SIG-M5 (cell line): ENCODE measurements around the gene CHAC1.

Experiments used
- DNase-seq: peaks from one replicate; lab custom pipeline; 2025; lab: John Stamatoyannopoulos, UW

Gene CHAC1

GRCh38 chr15:40985541-40986330 is 32.5 kb downstream of the CHAC1 start:
- DNase-seq = no peak

- DNase-seq = no peak
Observed at GRCh38 chr15:40986820-40987219, 33.5 kb downstream of the CHAC1 start.

- no peak for DNase-seq
Observed at GRCh38 chr15:40988156-40988555, 34.9 kb downstream of the CHAC1 start.

GRCh38 chr15:40990080-40990479 is 36.8 kb downstream of the CHAC1 start:
- DNase-seq = no peak

- DNase-seq = no peak
Observed at GRCh38 chr15:40990789-40991188, 37.5 kb downstream of the CHAC1 start.

GRCh38 chr15:40991355-40991754 is 38.1 kb downstream of the CHAC1 start:
- DNase-seq = no peak

GRCh38 chr15:40992241-40992741 is 39.0 kb downstream of the CHAC1 start:
- DNase-seq = no peak

- DNase-seq = no peak
Observed at GRCh38 chr15:40992825-40993224, 39.6 kb downstream of the CHAC1 start.

GRCh38 chr15:40995656-40996055 is 42.4 kb downstream of the CHAC1 start:
- no peak for DNase-seq

- no peak for DNase-seq
Observed at GRCh38 chr15:40999190-40999589, 45.9 kb downstream of the CHAC1 start.

GRCh38 chr15:41001524-41002214 is 48.4 kb downstream of the CHAC1 start:
- no peak for DNase-seq

GRCh38 chr15:41004490-41004889 is 51.2 kb downstream of the CHAC1 start:
- no peak for DNase-seq
